MCF 10A (cell line): ENCODE data around the gene JMJD6. TPM values are rescaled to one million over a fixed set of nuclear protein-coding genes. Genes with fewer than 3 reads are reported as not detected.

Experiments
- BruUV-seq: library from RNA; stranded (reverse); fragments of 400-500 nt; replicated peaks from 2 replicates; lab custom pipeline; 2021; lab: Mats Ljungman, UMichigan
- CTCF ChIA-PET: fragments of 300-600 bp; sonication (Branson Sonifier 250); formaldehyde crosslinking; extraction: SDS; loops from one replicate; lab custom pipeline; 2021; ENCODE audit warnings: antibody characterized with exemption, inconsistent platforms; lab: Yijun Ruan, JAX
- POLR2A ChIA-PET: fragments of 300-600, 350-650 bp; sonication (Branson Sonifier 250); formaldehyde crosslinking; extraction: SDS; loops from one replicate; lab custom pipeline; 2020; ENCODE audit warnings: antibody characterized with exemption, inconsistent platforms; lab: Yijun Ruan, JAX
- DNase-seq: peaks from one replicate; pipeline ENCODE4 v3.0.0-alpha.2; 2018; ENCODE audit not compliant: unreplicated experiment
- H3K27ac Mint-ChIP-seq: one replicate; pipeline ENCODE4 v1.8.0; 2022; ENCODE audit warnings: mild to moderate bottlenecking, low read depth, mixed read lengths; ENCODE audit not compliant: unreplicated experiment
- H3K27me3 Mint-ChIP-seq: one replicate; pipeline ENCODE4 v1.8.0; 2022; ENCODE audit warnings: mixed read lengths; ENCODE audit not compliant: insufficient read depth, unreplicated experiment
- H3K36me3 Mint-ChIP-seq: one replicate; pipeline ENCODE4 v1.8.0; 2022; ENCODE audit warnings: mild to moderate bottlenecking, moderate library complexity, mixed read lengths; ENCODE audit not compliant: insufficient read depth, unreplicated experiment
- H3K4me1 Mint-ChIP-seq: one replicate; pipeline ENCODE4 v1.8.0; 2022; ENCODE audit warnings: mixed read lengths; ENCODE audit not compliant: insufficient read depth, unreplicated experiment
- H3K4me3 Mint-ChIP-seq: one replicate; pipeline ENCODE4 v1.8.0; 2022; ENCODE audit warnings: mild to moderate bottlenecking, moderate library complexity, mixed read lengths; ENCODE audit not compliant: unreplicated experiment
- H3K9me3 Mint-ChIP-seq: one replicate; pipeline ENCODE4 v1.8.0; 2022; ENCODE audit warnings: mixed read lengths; ENCODE audit not compliant: unreplicated experiment
- CTCF ChIP-seq: fragments of 200-600 bp; IDR thresholded peaks from one replicate; pipeline ENCODE4 v1.8.0; 2022; ENCODE audit warnings: antibody characterized with exemption, mild to moderate bottlenecking; ENCODE audit not compliant: unreplicated experiment
- intact Hi-C: fragments of 100-400 bp; cut with micrococcal nuclease; formaldehyde crosslinking; loops from 2 replicates; pipeline ENCODE4 v1.14.1; 2022
- total RNA-seq: library from RNA; stranded (reverse); gene quantifications from 2 replicates; pipeline ENCODE4 v1.2.3, GENCODE V29; 2022

Gene JMJD6
- total RNA-seq, 1 experiment from 2014 or later: 29.4 TPM

- intact Hi-C loops: no loop called here
- ChIA-PET CTCF (interaction anchor here (0.6 to 1.4 kb wide), 2 partner anchors 27 to 72 kb away, joined by 3 read pairs; no protein-coding TSS in a partner anchor), POLR2A (interaction anchor here (0.9 kb wide), 1 partner anchor 16 kb away, joined by 3 read pairs; no protein-coding TSS in a partner anchor)
Measured at GRCh38 chr17:76687298-76688164, 38.9 kb downstream of the JMJD6 start.

GRCh38 chr17:76686538-76687297 lies 39.7 kb downstream of the JMJD6 start:
- Mint-ChIP-seq H3K27ac (no peak overlapping the region), H3K27me3 (peaks cover 9% of the 10 kb centered on the region), H3K4me1 (peaks cover 8% of the 10 kb centered on the region), H3K36me3 (peaks cover 6% of the 10 kb centered on the region), H3K4me3 (no peak overlapping the region), H3K9me3 (no peaks in the 10 kb centered on the region)
- TF ChIP-seq CTCF: no peak
- ChIA-PET CTCF (interaction anchor here (0.6 to 1.4 kb wide), 2 partner anchors 27 to 71 kb away, joined by 3 read pairs; no protein-coding TSS in a partner anchor), POLR2A (interaction anchor here (0.9 kb wide), 2 partner anchors 15 to 24 kb away, joined by 3 read pairs; partner anchors contain the start of gene MXRA7)
- intact Hi-C loops: no loop called here
- BruUV-seq: no TSS peak
- DNase-seq: no peak

More at GRCh38 chr17:76687298-76688164, 38.9 kb downstream of the JMJD6 start:
- Mint-ChIP-seq H3K27me3 (peaks cover 9% of the 10 kb centered on the region), H3K27ac (peak overlapping the region; percentile 20), H3K36me3 (peaks cover 6% of the 10 kb centered on the region), H3K4me1 (peaks cover 8% of the 10 kb centered on the region), H3K9me3 (no peaks in the 10 kb centered on the region), H3K4me3 (no peak overlapping the region)
- no peak for DNase-seq
- no TSS peak for BruUV-seq
- TF ChIP-seq CTCF: no peak

- Mint-ChIP-seq H3K27ac (no peak overlapping the region), H3K27me3 (peaks cover 9% of the 10 kb centered on the region), H3K36me3 (peaks cover 6% of the 10 kb centered on the region), H3K4me1 (peaks cover 13% of the 10 kb centered on the region), H3K4me3 (no peak overlapping the region), H3K9me3 (no peaks in the 10 kb centered on the region)
- intact Hi-C loops: no loop called here
- no TSS peak for BruUV-seq
- CTCF ChIA-PET: no interaction called here
- TF ChIP-seq CTCF: no peak
- no peak for DNase-seq
- POLR2A ChIA-PET: interaction anchor here (0.9 kb wide), 1 partner anchor 25 kb away, joined by 3 read pairs; the partner anchor contains the start of gene MXRA7
Measured at GRCh38 chr17:76685846-76686245, 40.6 kb downstream of the JMJD6 start.
